A673 (cell line): Measurements from ENCODE around the gene NUP93. TPM values are rescaled to one million over a fixed set of nuclear protein-coding genes. Genes with fewer than 3 reads are reported as not detected.

ENCODE experiments used
- BruUV-seq: library from RNA; stranded (reverse); fragments of 400-500 nt; replicated peaks from 2 replicates; lab custom pipeline; 2021; lab: Mats Ljungman, UMichigan
- CTCF ChIA-PET: fragments of 300-600 bp; sonication (Branson Sonifier 250); formaldehyde crosslinking; loops from one replicate; lab custom pipeline; 2022; ENCODE audit warnings: antibody characterized with exemption; lab: Charles Lee
- POLR2A ChIA-PET: fragments of 300-600 bp; sonication (Branson Sonifier 250); formaldehyde crosslinking; loops from one replicate; lab custom pipeline; 2022; ENCODE audit warnings: antibody characterized with exemption; ENCODE audit not compliant: low non-redundant PET; lab: Charles Lee
- DNase-seq: peaks from one replicate; pipeline ENCODE4 v3.0.0-alpha.2; 2015; ENCODE audit warnings: low spot score
- H3K27ac ChIP-seq: fragments of 200-600 bp; sonication (generic); 2 replicates; pipeline ENCODE4 v1.5.1; 2016; ENCODE audit warnings: mixed run types, low read depth, mild to moderate bottlenecking, mixed read lengths, antibody characterized with exemption, low read length; ENCODE audit not compliant: poor library complexity, severe bottlenecking
- H3K27me3 ChIP-seq: fragments of 200-600 bp; sonication (generic); replicated peaks from 2 replicates; pipeline ENCODE4 v1.6.1; 2017; ENCODE audit warnings: mixed run types, low read depth, mild to moderate bottlenecking, mixed read lengths, antibody characterized with exemption, low read length; ENCODE audit not compliant: insufficient read depth, poor library complexity
- H3K36me3 ChIP-seq: fragments of 200-600 bp; sonication (generic); 2 replicates; pipeline ENCODE4 v1.6.1; 2016; ENCODE audit warnings: mixed run types, mild to moderate bottlenecking, mixed read lengths, antibody characterized with exemption, low read length; ENCODE audit not compliant: insufficient read depth, poor library complexity, severe bottlenecking
- H3K4me1 ChIP-seq: fragments of 200-600 bp; sonication (generic); 2 replicates; pipeline ENCODE4 v1.6.1; 2017; ENCODE audit warnings: mixed run types, mild to moderate bottlenecking, mixed read lengths, antibody characterized with exemption, low read length; ENCODE audit not compliant: insufficient read depth, poor library complexity, severe bottlenecking
- H3K4me3 ChIP-seq: fragments of 200-600 bp; sonication (generic); 2 replicates; pipeline ENCODE4 v1.5.1; 2016; ENCODE audit warnings: low read depth, mixed run types, mild to moderate bottlenecking, mixed read lengths, low read length; ENCODE audit not compliant: poor library complexity, severe bottlenecking
- H3K9me3 ChIP-seq: fragments of 200-600 bp; sonication (generic); 2 replicates; pipeline ENCODE4 v1.6.1; 2016; ENCODE audit warnings: mixed run types, low read depth, mild to moderate bottlenecking, mixed read lengths, antibody characterized with exemption, low read length; ENCODE audit not compliant: poor library complexity, severe bottlenecking
- EZH2 ChIP-seq: fragments of 200-600 bp; sonication (generic); IDR thresholded peaks from 2 replicates; pipeline ENCODE4 v1.6.1; 2017; ENCODE audit warnings: borderline replicate concordance, low read depth, mild to moderate bottlenecking, mixed read lengths, antibody characterized with exemption, low read length; ENCODE audit not compliant: poor library complexity, severe bottlenecking
- intact Hi-C: fragments of 100-400 bp; cut with micrococcal nuclease; formaldehyde crosslinking; loops from one replicate; pipeline ENCODE4 v1.10.0; 2022; ENCODE audit not compliant: unreplicated experiment
- total RNA-seq: library from RNA; stranded (reverse); gene quantifications from 2 replicates; pipeline ENCODE4 v1.2.3, GENCODE V29; 2021
- TF ChIP-seq, protein P1 (sequence below): fragments of 300-800, 200-600 bp; sonication (generic); conservative IDR thresholded peaks from 2 replicates; pipeline ENCODE4 v1.5.1; 2017; ENCODE audit warnings: low read depth, mild to moderate bottlenecking, antibody characterized with exemption, low read length, moderate library complexity, mixed read lengths

Gene NUP93
- total RNA-seq, 1 experiment from 2014 or later, result 155 TPM

DNA sequence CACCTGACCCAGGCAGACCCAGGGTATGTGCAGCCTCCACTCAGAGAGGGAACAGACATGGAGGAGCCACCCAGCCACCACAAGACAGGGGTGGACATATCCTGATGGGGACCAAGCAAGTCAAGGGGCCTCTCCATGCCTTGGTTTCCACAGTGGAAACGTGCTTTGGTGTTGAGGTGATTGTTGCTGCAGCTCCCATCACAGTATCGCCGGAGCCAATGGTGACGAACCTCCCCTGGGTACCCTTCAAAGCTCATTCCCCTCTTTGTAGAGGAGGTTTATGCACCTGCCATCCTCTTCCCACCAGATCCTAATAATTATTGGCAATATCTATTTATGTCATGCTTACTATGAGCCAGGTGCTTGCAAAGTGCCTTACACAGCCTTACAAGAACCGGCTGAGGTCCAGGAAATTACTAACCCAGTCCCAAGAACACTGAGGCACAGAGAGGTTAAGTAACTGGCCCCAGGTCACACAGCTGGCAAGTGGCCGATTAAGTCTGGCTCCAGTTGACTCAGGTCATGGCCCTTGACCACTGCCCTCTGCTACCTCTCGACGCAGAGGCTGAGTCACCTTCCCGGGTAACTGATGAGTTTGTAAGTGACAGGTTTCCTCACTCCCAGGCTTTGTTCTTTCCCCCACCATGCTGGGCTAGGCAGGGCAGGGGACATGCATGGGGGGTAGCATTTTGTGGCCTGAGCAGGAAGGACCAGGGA is 155.7 kb downstream of the NUP93 start:
- no peak overlapping the region for H3K27ac ChIP-seq
- no peaks in the 10 kb centered on the region for H3K4me1 ChIP-seq
- no peaks in the 10 kb centered on the region for H3K36me3 ChIP-seq
- no peak for DNase-seq
- CTCF ChIA-PET, result no interaction called here
- H3K27me3 ChIP-seq, result no peaks in the 10 kb centered on the region
- H3K4me3 ChIP-seq, result no peak overlapping the region
- H3K9me3 ChIP-seq, result no peaks in the 10 kb centered on the region
- POLR2A ChIA-PET, result no interaction called here
- BruUV-seq, result no TSS peak
- intact Hi-C loops, result no loop called here
- TF ChIP-seq, protein P1, sequence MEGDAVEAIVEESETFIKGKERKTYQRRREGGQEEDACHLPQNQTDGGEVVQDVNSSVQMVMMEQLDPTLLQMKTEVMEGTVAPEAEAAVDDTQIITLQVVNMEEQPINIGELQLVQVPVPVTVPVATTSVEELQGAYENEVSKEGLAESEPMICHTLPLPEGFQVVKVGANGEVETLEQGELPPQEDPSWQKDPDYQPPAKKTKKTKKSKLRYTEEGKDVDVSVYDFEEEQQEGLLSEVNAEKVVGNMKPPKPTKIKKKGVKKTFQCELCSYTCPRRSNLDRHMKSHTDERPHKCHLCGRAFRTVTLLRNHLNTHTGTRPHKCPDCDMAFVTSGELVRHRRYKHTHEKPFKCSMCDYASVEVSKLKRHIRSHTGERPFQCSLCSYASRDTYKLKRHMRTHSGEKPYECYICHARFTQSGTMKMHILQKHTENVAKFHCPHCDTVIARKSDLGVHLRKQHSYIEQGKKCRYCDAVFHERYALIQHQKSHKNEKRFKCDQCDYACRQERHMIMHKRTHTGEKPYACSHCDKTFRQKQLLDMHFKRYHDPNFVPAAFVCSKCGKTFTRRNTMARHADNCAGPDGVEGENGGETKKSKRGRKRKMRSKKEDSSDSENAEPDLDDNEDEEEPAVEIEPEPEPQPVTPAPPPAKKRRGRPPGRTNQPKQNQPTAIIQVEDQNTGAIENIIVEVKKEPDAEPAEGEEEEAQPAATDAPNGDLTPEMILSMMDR, result no peak
- TF ChIP-seq EZH2, result no peak

DNA sequence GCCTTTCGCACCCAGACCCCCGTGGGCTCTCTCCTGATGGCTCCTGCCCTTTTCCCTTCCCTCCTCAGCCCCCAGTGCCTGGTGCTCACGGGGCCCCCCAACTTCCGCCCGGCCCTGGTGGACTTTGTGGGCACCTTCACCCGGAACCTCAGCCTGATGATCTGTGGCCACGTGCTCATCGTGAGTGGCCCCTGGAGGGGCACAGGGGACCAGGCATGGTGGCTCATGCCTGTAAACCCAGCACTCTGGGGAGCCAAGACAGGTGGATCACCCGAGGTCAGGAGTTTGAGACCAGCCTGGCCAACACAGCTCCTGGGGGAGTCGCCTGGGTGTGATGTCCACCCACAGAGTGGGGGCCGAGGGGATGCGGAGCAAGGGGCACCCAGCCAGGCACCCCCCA is 156.4 kb downstream of the NUP93 start:
- no peak for TF ChIP-seq EZH2
- TF ChIP-seq, protein P1, result no peak
- no TSS peak for BruUV-seq
- POLR2A ChIA-PET, result no interaction called here

DNA sequence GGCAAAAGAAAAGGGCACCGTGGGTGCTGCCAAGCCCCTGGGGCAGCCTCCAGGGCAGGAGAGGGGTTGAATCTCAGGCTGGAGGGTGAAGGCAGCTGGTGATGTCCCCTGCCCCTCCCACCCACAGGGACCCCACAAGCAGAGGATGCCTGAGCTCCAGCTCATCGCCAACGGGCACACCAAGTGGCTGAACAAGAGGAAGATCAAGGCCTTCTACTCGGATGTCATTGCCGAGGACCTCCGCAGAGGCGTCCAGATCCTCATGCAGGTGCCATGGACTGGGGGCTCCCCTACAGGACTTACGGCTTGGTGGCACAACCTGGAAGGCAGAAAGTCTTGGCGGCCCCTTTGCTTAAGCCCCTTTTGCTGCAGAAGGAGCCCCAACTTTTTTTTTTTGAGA is 156.9 kb downstream of the NUP93 start:
- BruUV-seq, result no TSS peak
- ChIA-PET CTCF (no interaction called here), POLR2A (no interaction called here)
- Histone ChIP-seq H3K27me3 (no peaks in the 10 kb centered on the region), H3K4me3 (no peak overlapping the region), H3K27ac (no peak overlapping the region), H3K9me3 (no peaks in the 10 kb centered on the region), H3K36me3 (no peaks in the 10 kb centered on the region), H3K4me1 (no peaks in the 10 kb centered on the region)
- TF ChIP-seq EZH2, result no peak
- TF ChIP-seq, protein P1, result no peak
- intact Hi-C loops, result no loop called here
- DNase-seq, result no peak

More for the DNA sequence above, 156.4 kb downstream of the NUP93 start:
- no peaks in the 10 kb centered on the region for H3K36me3 ChIP-seq
- CTCF ChIA-PET, result no interaction called here
- no peaks in the 10 kb centered on the region for H3K4me1 ChIP-seq
- intact Hi-C loops, result no loop called here
- H3K27me3 ChIP-seq, result no peaks in the 10 kb centered on the region
- no peak overlapping the region for H3K4me3 ChIP-seq
- H3K9me3 ChIP-seq, result no peaks in the 10 kb centered on the region
- H3K27ac ChIP-seq, result no peak overlapping the region
- no peak for DNase-seq
